Fibroblast of skin of right biceps (primary cell): ENCODE results near the gene ZNF587B.
"Not testable (repeated sequence)": the region's sequence is repeated elsewhere in the genome, so short reads cannot be mapped to it uniquely, and the experiment has no call there.

Experiments used
- DNase-seq: peaks from one replicate; pipeline ENCODE4 v3.0.0-alpha.2; 2013

ZNF587B gene

DNA sequence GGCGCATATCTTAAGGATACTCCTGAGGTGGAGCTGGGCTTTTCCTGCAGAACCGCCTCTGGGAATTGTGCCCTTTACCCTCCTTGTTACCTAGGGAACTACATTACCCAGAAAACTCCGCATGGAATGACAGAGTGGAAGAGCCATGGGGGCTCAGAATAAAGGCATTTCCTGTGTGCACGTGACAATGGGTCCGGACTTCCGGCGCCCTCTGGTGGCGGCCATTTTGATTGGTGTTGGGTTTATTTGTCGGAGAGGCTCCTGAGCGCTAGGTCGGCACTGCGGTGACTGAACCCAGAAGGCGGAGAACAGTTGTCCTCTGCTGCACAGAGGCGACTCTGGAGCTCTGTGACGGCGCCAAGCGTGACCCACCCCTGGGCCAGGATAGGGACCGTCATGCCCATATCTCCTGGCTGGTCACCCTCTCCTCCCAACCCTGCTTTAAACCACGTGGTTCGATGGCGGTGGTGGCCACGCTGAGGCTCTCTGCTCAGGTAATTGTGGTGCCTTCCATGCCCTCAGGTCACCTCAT, at the start of gene ZNF587B:
TSS of gene ZNF587B (plus strand) at position 229 of the 532 bp plus-strand sequence. CDS start at position 459, 230 bp downstream.
- DNase-seq: peak; percentile 73

DNA sequence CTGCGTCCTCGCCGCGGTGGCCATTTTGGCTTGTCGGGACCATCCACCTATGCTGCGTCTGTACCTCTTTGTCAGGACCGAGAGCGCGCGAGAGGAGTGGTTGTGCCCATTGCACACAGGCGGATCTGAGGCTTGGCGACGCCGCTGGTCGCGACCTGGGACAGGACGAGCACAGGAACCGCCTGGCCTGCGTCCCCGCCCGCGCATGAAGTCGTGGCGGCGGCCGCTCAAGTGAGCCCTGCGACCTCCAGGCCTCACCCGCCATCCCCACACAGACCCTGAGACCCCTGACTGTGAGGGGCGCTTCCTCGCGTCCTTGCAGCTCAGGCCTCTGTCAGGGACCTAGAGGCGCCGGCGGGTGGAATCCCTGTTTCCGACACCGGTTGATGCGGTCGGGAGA, 43.8 kb upstream of the ZNF587B start:
- no peak for DNase-seq

DNA sequence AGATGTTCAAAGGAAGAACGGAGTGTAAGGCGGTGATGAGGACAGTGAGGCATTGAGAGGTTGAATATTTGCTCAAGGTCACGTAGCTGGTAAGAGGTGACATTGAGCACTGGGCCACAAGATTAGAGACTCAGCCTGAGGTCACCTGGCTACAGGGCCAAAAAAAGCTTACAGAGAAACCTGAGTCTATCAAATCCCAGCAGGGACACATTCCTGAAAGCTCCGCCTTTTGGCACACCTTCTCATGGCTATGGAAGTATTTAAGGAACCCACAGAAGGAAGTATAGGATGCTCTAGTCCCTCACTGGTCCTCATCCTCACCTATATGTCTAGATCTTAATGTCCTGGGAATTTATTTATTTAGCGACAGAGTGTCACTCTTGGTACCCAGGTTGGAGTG, 43.2 kb upstream of the ZNF587B start:
- no peak for DNase-seq

DNA sequence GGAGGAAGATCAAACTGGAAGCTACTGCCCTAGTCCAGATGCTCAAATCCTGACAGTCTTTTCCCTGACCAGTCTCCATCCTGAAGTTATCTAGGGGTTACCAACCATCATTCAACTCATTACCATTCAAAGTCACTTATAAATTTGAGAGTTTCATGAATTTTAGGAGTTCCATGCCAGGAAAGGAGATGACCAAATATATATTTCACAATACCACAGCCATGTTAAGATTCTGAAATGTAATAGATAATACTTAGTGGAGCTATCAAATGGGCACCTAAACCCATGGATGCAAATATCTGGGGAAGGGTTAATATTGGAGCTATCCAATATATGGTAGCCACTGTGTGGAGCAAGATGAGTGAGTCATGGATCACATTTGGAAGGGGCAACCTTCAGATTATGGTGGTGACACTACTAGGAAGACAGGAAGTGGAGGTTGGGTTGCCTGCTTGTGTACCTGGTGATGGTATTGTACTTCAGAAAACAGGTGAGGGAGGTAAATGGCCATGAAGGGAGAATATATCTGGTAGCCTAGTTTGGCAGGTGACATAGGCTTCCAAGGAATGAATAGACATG, 41.9 kb upstream of the ZNF587B start:
- no peak for DNase-seq

DNA sequence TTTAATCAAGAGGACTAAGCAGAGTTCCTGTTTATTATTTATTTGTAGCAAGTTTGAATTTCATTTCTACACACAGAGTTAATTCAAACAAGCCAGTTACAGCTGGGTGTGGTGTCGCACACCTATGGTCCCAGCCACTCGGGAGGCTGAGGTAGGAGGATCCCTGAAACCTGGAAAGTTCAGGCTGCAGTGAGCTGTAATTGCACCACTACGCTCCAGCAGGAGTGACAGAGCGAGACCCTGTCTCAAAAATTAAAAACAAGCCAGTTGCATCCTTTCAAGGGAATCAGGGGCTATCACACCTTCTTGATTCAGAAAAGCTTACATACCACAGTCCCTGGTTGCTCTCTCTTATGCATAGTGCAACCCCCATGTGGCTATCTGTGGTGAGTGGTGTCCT, 40.8 kb upstream of the ZNF587B start:
- no peak for DNase-seq

DNA sequence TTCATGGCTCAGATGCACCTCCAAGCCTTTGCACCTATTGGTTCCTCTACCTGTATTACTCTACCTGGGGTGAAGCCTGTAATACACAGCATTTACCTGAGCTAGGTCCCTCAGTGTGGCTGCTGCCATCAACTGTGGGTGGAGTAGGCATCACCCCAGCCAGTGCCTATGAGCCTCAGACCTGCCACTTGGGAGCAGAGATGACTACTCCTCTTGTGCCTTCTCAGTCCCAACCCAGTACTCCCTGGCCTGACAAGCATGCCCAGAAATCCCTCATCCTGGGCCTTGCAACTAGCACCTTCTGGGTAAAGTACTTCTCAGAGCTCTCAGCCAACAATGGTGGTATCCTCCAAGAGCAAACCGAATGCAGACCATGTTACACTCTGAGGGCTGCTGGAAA, 33.5 kb upstream of the ZNF587B start:
- DNase-seq: not testable (repeated sequence)

DNA sequence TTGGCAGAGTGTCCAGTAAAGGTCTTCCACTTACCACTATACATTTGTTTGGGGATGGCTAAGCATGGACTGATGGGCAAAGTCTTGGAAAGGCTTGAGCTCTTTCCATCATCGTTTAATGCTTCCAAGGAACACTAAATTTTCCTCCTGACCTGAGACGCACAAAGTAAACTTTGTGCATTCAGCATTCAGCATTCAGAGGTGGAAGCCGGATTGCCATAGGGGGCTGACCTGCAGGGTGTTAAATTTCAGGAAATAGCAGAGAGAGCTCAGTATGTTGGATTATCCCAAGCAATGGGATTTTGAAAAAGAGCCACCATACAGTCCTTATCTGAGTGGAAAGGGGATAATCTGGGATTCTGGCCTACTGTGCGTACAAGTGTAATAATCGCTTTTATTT, 29.4 kb upstream of the ZNF587B start:
- no peak for DNase-seq

DNA sequence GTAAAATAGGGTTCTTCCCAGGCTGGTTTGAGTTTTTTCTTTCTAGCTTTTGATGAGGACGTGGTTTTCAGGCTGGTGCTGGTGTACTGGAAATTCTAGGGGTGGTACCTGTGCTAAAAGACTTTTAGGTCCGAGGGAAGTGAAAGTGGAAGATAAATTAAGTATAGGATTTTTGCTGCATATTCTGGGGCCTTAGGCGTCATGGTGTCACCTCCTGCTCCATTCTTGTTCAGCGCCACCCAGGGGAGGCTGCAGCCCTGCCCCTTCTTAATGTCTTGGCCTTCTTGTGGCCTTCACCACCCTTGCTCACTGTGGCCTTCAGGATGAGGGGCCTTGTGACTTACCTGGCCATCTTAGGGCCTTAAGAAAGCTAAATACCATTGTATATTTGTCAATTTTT, 27.8 kb upstream of the ZNF587B start:
- DNase-seq: no peak

DNA sequence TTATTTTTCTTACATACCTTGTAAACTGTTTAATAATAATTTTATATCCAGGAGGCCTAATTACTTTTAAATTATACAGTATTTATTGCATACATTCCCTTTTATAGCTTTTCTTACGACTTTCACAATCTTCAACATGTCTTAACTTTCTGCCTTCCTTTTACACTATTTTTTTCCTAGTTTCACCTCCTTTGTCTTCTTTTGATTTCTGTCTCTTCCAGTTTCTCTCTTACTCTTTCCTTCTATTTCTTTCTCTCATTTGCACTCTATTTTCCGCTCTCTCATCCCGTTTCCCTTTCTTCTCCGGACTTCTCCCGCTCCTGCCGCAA, 26.9 kb upstream of the ZNF587B start:
- no peak for DNase-seq

DNA sequence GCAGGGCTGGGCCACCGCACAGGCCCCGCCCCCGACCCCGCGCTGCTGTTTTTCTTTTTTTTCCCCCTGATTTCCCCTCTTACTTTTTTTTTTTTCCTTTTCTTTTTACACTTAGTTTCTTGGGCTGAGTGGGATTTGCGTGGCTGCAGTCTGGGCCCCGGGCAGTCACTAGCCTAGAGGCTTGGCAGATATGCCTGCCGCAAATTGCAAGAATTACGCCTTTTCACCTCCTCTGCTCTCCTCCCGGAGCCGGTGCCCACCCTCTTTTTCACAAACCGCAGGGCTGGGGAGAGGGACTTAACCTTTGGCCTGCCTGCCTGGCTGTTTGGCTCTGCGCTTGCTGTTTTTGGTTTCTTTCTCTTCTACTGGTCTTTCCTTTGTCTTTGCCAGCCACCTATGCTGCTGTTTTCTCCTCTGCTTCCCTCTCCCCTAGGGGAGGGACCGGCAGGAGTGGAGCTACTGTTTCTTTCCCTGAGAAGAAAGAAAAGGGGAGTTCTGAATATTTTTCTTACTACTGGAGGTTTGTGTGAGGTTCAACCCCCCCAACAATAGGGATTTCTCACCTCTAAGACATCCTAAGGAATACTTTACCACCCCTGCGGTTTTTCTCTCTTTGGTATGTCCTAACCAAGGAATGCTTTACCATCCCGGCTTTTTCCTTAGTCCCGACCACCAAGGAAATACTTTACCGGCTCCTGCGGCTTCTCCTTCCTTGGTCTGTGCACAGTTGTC, 26.3 kb upstream of the ZNF587B start:
- DNase-seq: peak; percentile 99

DNA sequence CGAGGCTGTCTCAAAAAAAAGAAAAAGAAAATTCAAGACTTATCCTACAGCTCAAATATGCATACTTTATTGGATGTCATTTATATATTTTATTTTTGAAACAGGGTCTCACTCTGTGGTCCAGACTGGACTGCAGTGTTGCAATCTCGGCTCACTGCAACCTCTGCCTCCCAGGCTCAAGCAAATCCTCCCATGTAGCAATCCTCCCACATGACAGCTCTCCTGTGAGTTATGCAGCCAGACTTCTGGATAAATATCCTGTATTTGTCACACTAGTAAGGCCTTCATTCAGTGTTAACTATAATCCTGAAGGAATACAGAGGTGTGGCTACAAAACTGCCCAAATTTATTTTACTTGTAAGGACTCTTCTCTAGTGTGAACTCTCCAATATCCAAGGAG, 22.6 kb upstream of the ZNF587B start:
- DNase-seq: no peak

DNA sequence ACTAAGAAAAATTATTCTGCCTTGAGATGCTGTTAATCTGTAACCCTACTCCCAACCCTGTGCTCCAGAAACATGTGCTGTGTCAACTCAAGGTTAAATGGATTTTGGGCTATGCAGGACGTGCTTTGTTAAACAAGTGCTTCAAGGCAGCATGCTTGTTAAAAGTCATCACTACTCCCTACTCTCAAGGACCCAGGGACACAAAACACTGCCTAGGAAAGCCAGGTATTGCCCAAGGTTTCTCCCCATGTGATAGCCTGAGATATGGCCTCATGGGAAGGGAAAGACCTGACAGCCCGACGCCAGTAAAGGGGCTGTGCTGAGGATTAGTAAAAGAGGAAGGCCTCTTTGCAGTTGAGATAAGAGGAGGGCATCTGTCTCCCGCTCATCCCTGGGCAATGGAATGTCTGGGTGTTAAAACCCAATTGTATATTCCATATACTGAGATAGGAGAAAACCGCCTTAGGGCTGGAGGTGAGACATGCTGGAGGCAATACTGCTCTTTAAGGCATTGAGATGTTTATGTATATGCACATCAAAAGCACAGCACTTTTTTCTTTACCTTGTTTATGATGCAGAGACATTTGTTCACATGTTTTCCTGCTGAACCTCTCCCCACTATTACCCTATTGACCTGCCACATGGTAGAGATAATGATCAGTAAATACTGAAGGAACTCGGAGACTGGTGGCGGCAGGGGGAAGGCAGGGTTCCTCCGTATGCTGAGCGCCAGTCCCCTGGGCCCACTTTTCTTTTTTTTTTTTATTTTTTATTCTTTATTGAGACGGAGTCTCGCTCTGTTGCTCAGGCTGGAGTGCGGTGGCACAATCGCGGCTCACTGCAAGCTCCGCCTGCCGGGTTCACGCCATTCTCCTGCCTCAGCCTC, 19.4 kb upstream of the ZNF587B start:
- DNase-seq: not testable (repeated sequence)

DNA sequence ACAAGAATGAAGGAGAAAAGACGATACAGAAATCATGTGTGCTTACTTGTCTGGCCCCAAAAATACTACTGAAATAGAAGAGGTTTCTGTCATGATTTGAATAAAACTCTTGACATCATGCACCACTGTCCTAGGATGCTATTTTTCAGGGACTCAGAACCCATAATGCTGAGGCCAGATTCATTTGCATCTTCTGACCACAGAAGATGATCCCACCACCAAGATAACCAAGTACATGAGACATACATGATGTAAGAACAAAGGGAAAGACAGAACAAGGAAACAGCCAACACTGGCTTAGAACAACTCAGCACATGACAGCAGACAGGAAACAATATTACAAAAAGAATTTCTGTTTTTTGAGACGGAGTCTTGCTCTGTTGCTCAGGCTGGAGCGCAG, 17.9 kb upstream of the ZNF587B start:
- DNase-seq: no peak

DNA sequence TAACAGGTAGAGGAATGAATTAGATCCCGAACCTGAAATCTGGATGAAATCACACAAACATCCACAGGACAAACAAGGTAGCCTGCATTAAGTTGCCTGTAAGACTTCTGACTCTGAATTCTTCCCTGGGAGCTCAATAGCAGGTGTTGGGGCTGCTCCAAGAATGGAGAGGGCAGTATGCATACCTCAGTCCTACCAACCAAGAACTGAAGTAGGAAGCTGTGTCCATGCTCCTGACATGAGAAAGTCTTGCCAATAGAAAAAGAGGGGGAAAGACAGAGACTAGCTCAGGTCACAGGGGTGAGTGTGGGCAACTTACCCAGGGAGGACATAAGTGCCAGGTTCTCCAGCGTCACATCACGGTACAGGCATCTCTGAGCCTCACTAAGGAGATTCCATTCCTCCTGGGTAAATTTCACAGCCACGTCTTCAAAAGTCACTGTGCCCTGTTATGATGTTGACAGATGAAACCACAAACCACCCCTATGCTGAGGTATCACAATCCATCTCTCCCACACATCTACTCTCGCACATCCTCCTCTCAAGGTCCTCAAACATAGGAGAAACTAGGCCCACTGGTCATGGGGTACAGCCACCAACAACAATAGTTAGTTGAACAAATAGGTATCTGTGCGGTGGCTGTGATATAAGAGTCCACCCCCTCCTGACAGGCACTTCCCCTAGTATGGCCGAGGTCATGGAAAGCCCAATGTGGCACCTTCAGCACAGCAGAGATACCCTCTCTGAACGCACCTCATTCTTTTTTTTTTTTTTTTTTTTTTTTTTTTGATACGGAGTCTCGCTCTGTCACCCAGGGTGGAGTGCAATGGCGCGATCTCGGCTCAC, 16.9 kb upstream of the ZNF587B start:
- DNase-seq: not testable (repeated sequence)

DNA sequence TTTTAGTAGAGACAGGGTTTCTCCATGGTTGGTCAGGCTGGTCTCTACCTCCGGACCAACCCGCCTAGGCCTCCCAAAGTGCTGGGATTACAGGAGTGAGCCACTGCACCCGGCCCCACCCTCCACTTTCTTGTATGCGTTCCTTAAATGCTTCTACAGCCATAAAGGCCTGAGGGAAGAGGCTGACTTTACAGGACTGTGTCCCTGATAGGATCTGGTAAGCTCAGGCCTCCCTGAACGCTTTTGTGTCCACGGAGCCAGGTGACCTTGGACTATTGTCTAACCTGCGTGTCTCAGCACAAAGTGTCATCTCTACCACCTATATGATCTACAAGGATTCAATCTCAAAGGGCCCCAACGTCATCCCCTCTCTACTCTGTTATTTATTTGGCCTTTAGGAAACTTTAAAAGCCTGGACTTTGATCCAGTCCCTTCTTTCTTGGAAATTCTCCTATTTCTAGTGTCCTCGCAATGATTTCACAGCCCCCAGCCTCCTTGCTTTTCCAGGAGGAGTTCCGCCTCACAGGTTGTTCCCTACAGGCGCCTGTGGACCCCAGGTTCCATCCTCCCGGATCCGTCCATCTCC, 16.1 kb upstream of the ZNF587B start:
- no peak for DNase-seq

DNA sequence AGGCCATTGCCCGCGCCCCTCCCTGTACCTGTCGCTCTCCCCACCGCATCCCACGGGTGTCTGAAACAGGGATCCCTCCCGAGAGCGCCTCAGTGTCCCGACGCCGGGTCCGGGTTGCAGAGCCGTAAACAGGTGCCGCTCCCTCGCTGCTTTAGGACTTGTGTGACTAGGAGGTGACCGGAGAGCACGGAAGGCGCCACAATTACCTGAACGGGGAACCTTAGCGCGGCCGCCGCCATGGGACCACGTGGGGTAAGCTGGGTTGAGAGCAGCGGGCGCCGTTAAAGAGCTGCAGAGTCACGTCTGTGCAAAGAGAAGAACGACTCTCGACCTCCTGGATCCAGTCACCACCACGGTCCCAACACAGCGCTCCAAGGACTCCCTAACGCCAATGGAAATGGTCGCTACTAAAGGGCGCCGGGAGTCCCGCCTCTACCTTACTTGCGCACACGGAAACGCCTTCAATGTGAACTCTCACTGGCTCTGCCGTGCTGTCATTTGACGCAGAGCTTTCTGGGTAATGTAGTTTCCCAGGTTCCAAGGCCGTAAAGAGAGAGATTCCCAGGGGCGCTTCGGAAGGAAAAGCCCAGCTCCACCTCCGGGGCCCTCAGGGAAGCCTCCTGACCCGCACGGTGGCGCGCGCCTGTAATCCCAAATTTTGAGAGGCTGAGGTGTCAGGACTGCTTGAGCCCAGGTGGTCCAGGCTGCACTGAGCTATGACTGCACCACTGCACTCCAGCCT, 15.4 kb upstream of the ZNF587B start, which contains the start of gene ZNF552:
TSS of gene ZNF552 (minus strand) at position 409 of the 742 bp plus-strand sequence. CDS start at position 239, 170 bp downstream.
- peak; percentile 93 for DNase-seq

DNA sequence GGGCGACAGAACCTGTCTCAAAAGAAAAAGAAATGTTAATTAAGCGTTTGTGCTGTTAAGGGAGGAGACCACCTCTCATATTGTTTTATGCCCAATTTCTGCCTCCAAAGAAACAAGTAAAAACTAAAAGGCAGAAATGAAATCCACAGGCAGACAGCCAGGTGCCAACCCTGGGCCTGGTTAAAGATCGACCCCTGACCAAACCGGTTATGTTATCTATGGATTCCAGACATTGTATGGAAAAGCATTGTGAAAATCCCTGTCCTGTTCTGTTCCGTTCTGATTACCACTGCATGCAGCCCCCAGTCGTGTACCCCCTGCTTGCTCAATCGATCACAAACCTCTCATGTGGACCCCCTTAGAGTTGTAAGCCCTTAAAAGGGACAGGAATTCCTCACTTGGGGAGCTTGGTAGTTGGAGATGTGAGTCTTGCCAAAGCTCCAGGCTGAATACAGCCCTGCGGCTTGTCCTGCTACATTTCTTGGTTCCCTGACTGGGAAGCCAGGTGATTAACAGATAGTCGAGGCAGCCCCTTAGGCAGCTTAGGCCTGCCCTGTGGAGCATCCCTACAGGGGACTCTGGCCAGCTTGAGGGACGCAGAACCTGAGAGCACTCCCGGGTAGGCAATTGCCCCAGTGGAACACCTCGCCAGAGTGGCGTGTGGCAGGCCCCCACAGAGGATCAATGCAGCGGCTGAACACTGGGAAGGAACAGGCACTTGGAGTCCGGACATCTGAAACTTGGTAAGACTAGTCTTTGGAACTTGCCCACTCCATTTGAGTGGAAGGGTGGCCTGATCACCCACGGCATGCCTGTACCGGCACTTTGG, 14.6 kb upstream of the ZNF587B start:
- DNase-seq: no peak

DNA sequence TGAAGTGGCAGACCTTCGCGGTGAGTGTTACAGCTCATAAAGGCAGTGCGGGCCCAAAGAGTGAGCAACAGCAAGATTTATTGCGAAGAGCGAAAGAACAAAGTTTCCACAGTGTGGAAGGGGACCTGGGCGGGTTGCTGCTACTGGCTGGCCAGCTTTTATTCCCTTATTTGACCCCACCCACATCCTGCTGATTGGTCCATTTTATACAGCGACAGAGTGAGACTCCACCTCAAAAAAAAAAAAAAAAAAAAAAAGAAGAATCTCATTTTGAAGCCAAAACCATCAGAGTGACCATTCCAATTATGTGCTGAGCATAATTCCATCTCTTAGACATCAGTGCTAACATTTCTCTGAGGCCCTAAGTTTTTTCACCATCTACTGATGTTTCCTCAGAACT, 13.4 kb upstream of the ZNF587B start:
- DNase-seq: no peak

DNA sequence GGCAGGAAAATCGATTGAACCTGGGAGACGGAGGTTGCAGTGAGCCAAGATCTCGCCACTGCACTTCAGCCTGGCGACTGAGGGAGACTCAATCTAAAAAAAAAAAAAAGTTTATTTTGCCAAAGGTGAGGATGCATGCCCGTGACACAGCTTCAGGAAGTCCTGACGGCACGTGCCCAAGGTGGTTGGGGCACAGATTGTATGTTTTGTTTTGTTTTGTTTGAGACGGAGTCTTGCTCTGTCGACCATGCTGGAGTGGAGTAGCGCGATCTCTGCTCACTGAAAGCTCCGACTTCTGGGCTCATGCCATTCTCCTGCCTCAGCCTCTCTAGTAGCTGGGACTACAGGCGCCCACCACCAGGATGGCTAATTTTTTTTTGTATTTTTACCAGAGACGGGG, 12.1 kb upstream of the ZNF587B start:
- DNase-seq: no peak

DNA sequence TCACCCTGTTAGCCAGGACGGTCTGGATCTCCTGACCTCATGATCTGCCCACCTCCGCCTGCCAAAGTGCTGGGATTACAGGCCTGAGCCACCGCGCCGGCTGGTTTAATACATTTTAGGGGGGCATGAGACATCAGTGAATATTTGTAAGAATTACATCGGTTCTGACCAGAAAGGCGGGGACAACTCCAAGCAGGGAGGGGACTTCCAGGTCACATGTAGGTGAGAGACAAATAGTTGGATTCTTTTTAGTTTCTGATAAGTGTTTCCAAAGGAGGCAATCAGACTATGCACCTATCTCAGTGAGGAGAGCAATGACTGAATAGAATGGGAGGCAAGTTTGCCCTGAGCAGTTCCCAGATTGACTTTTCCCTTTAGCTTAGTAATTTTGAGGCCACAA, 11.7 kb upstream of the ZNF587B start:
- no peak for DNase-seq
